ENCODE data around the gene ANKRD11. TPM values are rescaled to one million over a fixed set of nuclear protein-coding genes. Genes with fewer than 3 reads are reported as not detected.

ANKRD11 gene
- total and polyA plus RNA-seq, 9 donors = 52.1 to 188 (median 109) TPM

- no peak overlapping the region for H3K27ac ChIP-seq
- no peak for TF ChIP-seq POLR2A (IDR thresholded peaks at IDR 0.05)
- TF ChIP-seq CTCF (IDR thresholded peaks at IDR 0.05) = no peak
- no peak for TF ChIP-seq EP300 (IDR thresholded peaks at IDR 0.05)
- 89 to 90% (median 90%) methylated on average over 17 of the region's 17 CpGs for WGBS, 3 donors
- no peak overlapping the region for H3K4me3 ChIP-seq
- no peaks in the 10 kb centered on the region for H3K9me3 ChIP-seq
- intact Hi-C loops (cut with DNase I) = no loop called here
- no peaks in the 10 kb centered on the region for H3K36me3 ChIP-seq
- no peaks in the 10 kb centered on the region for H3K27me3 ChIP-seq
- DNase-seq = no peak
- peaks cover 20% of the 10 kb centered on the region for H3K4me1 ChIP-seq (ENCODE audit: insufficient read depth)
These were observed 87.4 kb downstream of the ANKRD11 start for GRCh38 chr16:89402962-89403361.

- DNase-seq = no peak
- Histone ChIP-seq H3K27ac (no peak overlapping the region), H3K4me1 (ENCODE audit: insufficient read depth) (peaks cover 13% of the 10 kb centered on the region), H3K9me3 (no peaks in the 10 kb centered on the region), H3K27me3 (no peaks in the 10 kb centered on the region), H3K36me3 (no peaks in the 10 kb centered on the region), H3K4me3 (no peak overlapping the region)
- WGBS, 3 donors = 47 to 62% (median 48%) methylated on average over 21 to 27 of the region's 27 CpGs
- intact Hi-C loops (cut with DNase I) = no loop called here
- TF ChIP-seq CTCF (IDR thresholded peaks at IDR 0.05) (no peak), EP300 (IDR thresholded peaks at IDR 0.05) (no peak), POLR2A (IDR thresholded peaks at IDR 0.05) (no peak)
These were observed 88.5 kb downstream of the ANKRD11 start for GRCh38 chr16:89401641-89402445.

GRCh38 chr16:89401205-89401604 is 89.2 kb downstream of the ANKRD11 start:
- no peak overlapping the region for H3K4me3 ChIP-seq
- no peaks in the 10 kb centered on the region for H3K36me3 ChIP-seq
- intact Hi-C loops (cut with DNase I) = no loop called here
- DNase-seq = no peak
- WGBS, 3 donors = 77 to 85% (median 83%) methylated on average over 12 of the region's 12 CpGs
- no peaks in the 10 kb centered on the region for H3K27me3 ChIP-seq
- H3K27ac ChIP-seq = no peak overlapping the region
- H3K4me1 ChIP-seq (ENCODE audit: insufficient read depth) = peaks cover 11% of the 10 kb centered on the region
- no peak for TF ChIP-seq EP300 (IDR thresholded peaks at IDR 0.05)
- no peak for TF ChIP-seq CTCF (IDR thresholded peaks at IDR 0.05)
- TF ChIP-seq POLR2A (IDR thresholded peaks at IDR 0.05) = no peak
- no peaks in the 10 kb centered on the region for H3K9me3 ChIP-seq

- Histone ChIP-seq H3K36me3 (no peaks in the 10 kb centered on the region), H3K9me3 (no peaks in the 10 kb centered on the region), H3K27ac (no peak overlapping the region), H3K4me3 (no peak overlapping the region), H3K4me1 (ENCODE audit: insufficient read depth) (peaks cover 12% of the 10 kb centered on the region), H3K27me3 (no peaks in the 10 kb centered on the region)
- DNase-seq = no peak
- WGBS, 3 donors = 70 to 77% (median 72%) methylated on average over 10 to 14 of the region's 14 CpGs
- no peak for TF ChIP-seq POLR2A (IDR thresholded peaks at IDR 0.05)
- no peak for TF ChIP-seq CTCF (IDR thresholded peaks at IDR 0.05)
- no peak for TF ChIP-seq EP300 (IDR thresholded peaks at IDR 0.05)
- intact Hi-C loops (cut with DNase I) = no loop called here
These were observed 89.6 kb downstream of the ANKRD11 start for GRCh38 chr16:89400740-89401139.
